Endothelial cell of umbilical vein (primary cell): ENCODE data around the gene GABBR2. TPM values are rescaled to one million over a fixed set of nuclear protein-coding genes. Genes with fewer than 3 reads are reported as not detected.

Experiments
- BruUV-seq: library from RNA; stranded (reverse); fragments of 400-500 nt; replicated peaks from 2 replicates; lab custom pipeline; 2021; lab: Mats Ljungman, UMichigan
- CTCF ChIA-PET: fragments of 300-600, 350-600 bp; sonication (Branson Sonifier 250); formaldehyde crosslinking; loops from one replicate; lab custom pipeline; 2021; ENCODE audit warnings: antibody characterized with exemption, inconsistent platforms; lab: Charles Lee
- POLR2A ChIA-PET: fragments of 300-600, 350-600 bp; sonication (Branson Sonifier 250); formaldehyde crosslinking; loops from one replicate; lab custom pipeline; 2021; ENCODE audit warnings: antibody characterized with exemption, inconsistent platforms; lab: Charles Lee
- DNase-seq: peaks from one replicate; pipeline ENCODE4 v3.0.0-alpha.2; 2011; ENCODE audit warnings: low read depth, low spot score
- FAIRE-seq: peaks from 2 replicates; lab custom pipeline; 2011; peaks lifted over from hg19 to GRCh38; lab: Jason Lieb, UNC
- H2AFZ ChIP-seq: 2 replicates; pipeline ENCODE4 v1.6.0; 2012; ENCODE audit warnings: low read depth, low read length, control low read depth, inconsistent platforms
- H3K27ac ChIP-seq: 2 replicates; pipeline ENCODE4 v1.5.1; 2011; ENCODE audit warnings: low read depth, mild to moderate bottlenecking, control low read depth, low read length, moderate library complexity; ENCODE audit not compliant: insufficient read depth
- H3K27me3 ChIP-seq, 2 experiments: 2 replicates each; pipeline versions ENCODE4 v1.6.0 to v1.6.1; 2011; ENCODE audit warnings: low read length in 2 of 2, mixed read lengths in 1 of 2; ENCODE audit not compliant: control insufficient read depth in 2 of 2, insufficient read depth in 2 of 2
- H3K36me3 ChIP-seq, 2 experiments: 2 replicates in 1 of 2; 3 replicates in 1 of 2; pipeline ENCODE4 v1.5.1; 2011; ENCODE audit warnings: low read length in 2 of 2, mild to moderate bottlenecking in 1 of 2, moderate library complexity in 1 of 2; ENCODE audit not compliant: control insufficient read depth in 2 of 2, insufficient read depth in 2 of 2; ENCODE audit errors: extremely low read depth in 1 of 2
- H3K4me1 ChIP-seq: 3 replicates; pipeline ENCODE4 v1.5.1; 2011; ENCODE audit warnings: mild to moderate bottlenecking, low read length; ENCODE audit not compliant: control insufficient read depth, insufficient read depth; ENCODE audit errors: extremely low read depth
- H3K4me2 ChIP-seq: 2 replicates; pipeline ENCODE4 v1.6.1; 2011; ENCODE audit warnings: low read length, control low read depth, mixed read lengths; ENCODE audit not compliant: insufficient read depth
- H3K4me3 ChIP-seq, 3 experiments: fragments of 200-600 bp in 1 of 3; sonication (generic), shearing (Covaris generic) in 1 of 3; replicated peaks in 1 of 3; 2 replicates each; pipeline ENCODE4 v1.5.1; 2011 to 2016; ENCODE audit warnings: control low read depth in 3 of 3, low read length in 3 of 3, mild to moderate bottlenecking in 2 of 3, inconsistent platforms in 1 of 3, low read depth in 1 of 3, moderate library complexity in 1 of 3; ENCODE audit not compliant: insufficient read depth in 1 of 3
- H3K79me2 ChIP-seq: 2 replicates; pipeline ENCODE4 v1.6.0; 2012; ENCODE audit warnings: low read length, inconsistent platforms; ENCODE audit not compliant: control insufficient read depth, insufficient read depth
- H3K9ac ChIP-seq: replicated peaks from 2 replicates; pipeline ENCODE3; 2011; ENCODE audit warnings: low read length, control low read depth; ENCODE audit not compliant: insufficient read depth; ENCODE audit errors: extremely low read depth
- H3K9me1 ChIP-seq: replicated peaks from 3 replicates; pipeline ENCODE4 v1.6.0; 2011; ENCODE audit warnings: mild to moderate bottlenecking, low read length; ENCODE audit not compliant: control insufficient read depth, insufficient read depth; ENCODE audit errors: extremely low read depth
- H3K9me3 ChIP-seq: replicated peaks from 2 replicates; pipeline ENCODE4 v1.5.1; 2012; ENCODE audit warnings: low read length, inconsistent platforms; ENCODE audit not compliant: control insufficient read depth, insufficient read depth
- H4K20me1 ChIP-seq: replicated peaks from 2 replicates; pipeline ENCODE3; 2011; ENCODE audit warnings: mild to moderate bottlenecking, low read length; ENCODE audit not compliant: control insufficient read depth, insufficient read depth; ENCODE audit errors: extremely low read depth
- EZH2 ChIP-seq: IDR thresholded peaks from 2 replicates; pipeline ENCODE4 v1.6.1; 2012; ENCODE audit warnings: borderline replicate concordance, low read depth, mild to moderate bottlenecking, moderate library complexity, low read length, inconsistent platforms; ENCODE audit not compliant: severe bottlenecking
- FOS ChIP-seq: IDR thresholded peaks from 2 replicates; pipeline ENCODE4 v1.6.1; 2011; ENCODE audit warnings: mild to moderate bottlenecking, low read length, moderate library complexity, borderline replicate concordance; ENCODE audit not compliant: insufficient read depth
- GATA2 ChIP-seq: IDR thresholded peaks from 2 replicates; pipeline ENCODE4 v1.7.0; 2011; ENCODE audit warnings: low read depth, mild to moderate bottlenecking, moderate library complexity, mixed read lengths, low read length; ENCODE audit not compliant: insufficient read length, insufficient read depth
- JUN ChIP-seq: IDR thresholded peaks from 2 replicates; pipeline ENCODE4 v1.6.1; 2011; ENCODE audit warnings: borderline replicate concordance, low read depth; ENCODE audit not compliant: insufficient read length, insufficient read depth
- MYC ChIP-seq: IDR thresholded peaks from one replicate; pipeline ENCODE4 v1.6.1; 2011; ENCODE audit warnings: mild to moderate bottlenecking, low read depth, low read length
- POLR2A ChIP-seq: IDR thresholded peaks from 2 replicates; pipeline ENCODE4 v1.6.1; 2012; ENCODE audit warnings: low read depth, mild to moderate bottlenecking, control low read depth, low read length
- POLR2AphosphoS5 ChIP-seq: IDR thresholded peaks from 2 replicates; pipeline ENCODE4 v1.6.1; 2012; ENCODE audit warnings: low read depth, mild to moderate bottlenecking, control low read depth, low read length, moderate library complexity; ENCODE audit not compliant: insufficient read depth
- dilution Hi-C: fragments of 300-500 bp; cut with MboI; formaldehyde crosslinking; loops from one replicate; pipeline ENCODE4 v1.15.0; 2019; ENCODE audit warnings: low sequenced_read_pairs; ENCODE audit not compliant: extremely low pct_ligation_motif_present
- intact Hi-C: fragments of 100-400 bp; cut with micrococcal nuclease; formaldehyde crosslinking; loops from one replicate; pipeline ENCODE4 v1.10.0; 2022
- polyA plus RNA-seq, 4 experiments: library from polyadenylated mRNA; depleted of rRNA in 3 of 4; stranded (reverse) in 3 of 4; unstranded in 1 of 4; fragments of >200 nt; gene quantifications; 2 replicates each; pipeline versions ENCODE4 v1.2.1 to v1.2.3, GENCODE V29; 2011 to 2012; ENCODE audit warnings: missing spikeins in 1 of 4
- total RNA-seq: library from RNA; stranded (reverse); gene quantifications from 2 replicates; pipeline ENCODE4 v1.2.3, GENCODE V29; 2021
- TF ChIP-seq, protein P1 (sequence below): IDR thresholded peaks from 2 replicates; pipeline ENCODE4 v1.6.1; 2011; ENCODE audit not compliant: insufficient read depth, insufficient read length
- TF ChIP-seq, protein P2 (sequence below), 2 donors: IDR thresholded peaks; 1 replicate in 1 of 2; 2 replicates in 1 of 2; pipeline ENCODE4 v1.5.1; 2011; ENCODE audit warnings: low read length in 2 of 2, mild to moderate bottlenecking in 2 of 2, moderate library complexity in 2 of 2, control low read depth in 1 of 2, inconsistent platforms in 1 of 2, low read depth in 1 of 2; ENCODE audit not compliant: insufficient read depth in 1 of 2; ENCODE audit errors: extremely low read depth in 1 of 2

The GABBR2 gene
- total and polyA plus RNA-seq, 2 donors (not counting 3 experiments of a cell fraction or from before 2014, with no cell fraction given), result 1.1 to 9.2 TPM

- POLR2A ChIA-PET, result no interaction called here
These were observed 412.9 kb downstream of the GABBR2 start for GRCh38 chr9:98295824-98296223.

More at GRCh38 chr9:98295824-98296223, 412.9 kb downstream of the GABBR2 start:
- intact Hi-C loops (no loop called here), dilution Hi-C loops (loop anchor here (25.0 kb wide), 1 partner anchor 466 kb away; no protein-coding TSS in a partner anchor)
- Histone ChIP-seq H3K9me3 (no peaks in the 10 kb centered on the region), H3K4me2 (no peak overlapping the region), H2AFZ (no peak overlapping the region), H3K4me1 (no peaks in the 10 kb centered on the region), H3K36me3 (no peaks in the 10 kb centered on the region), H3K9ac (no peak overlapping the region), H3K27ac (no peak overlapping the region), H3K79me2 (no peaks in the 10 kb centered on the region), H3K4me3 (no peak overlapping the region), H4K20me1 (no peaks in the 10 kb centered on the region), H3K9me1 (no peaks in the 10 kb centered on the region), H3K27me3 (no peaks in the 10 kb centered on the region)
- FAIRE-seq, result no peak
- BruUV-seq, result no TSS peak
- CTCF ChIA-PET, result no interaction called here
- no peak for DNase-seq
- TF ChIP-seq POLR2AphosphoS5, result no peak
- TF ChIP-seq, protein P1, sequence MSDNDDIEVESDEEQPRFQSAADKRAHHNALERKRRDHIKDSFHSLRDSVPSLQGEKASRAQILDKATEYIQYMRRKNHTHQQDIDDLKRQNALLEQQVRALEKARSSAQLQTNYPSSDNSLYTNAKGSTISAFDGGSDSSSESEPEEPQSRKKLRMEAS, result no peak
- TF ChIP-seq, protein P2, sequence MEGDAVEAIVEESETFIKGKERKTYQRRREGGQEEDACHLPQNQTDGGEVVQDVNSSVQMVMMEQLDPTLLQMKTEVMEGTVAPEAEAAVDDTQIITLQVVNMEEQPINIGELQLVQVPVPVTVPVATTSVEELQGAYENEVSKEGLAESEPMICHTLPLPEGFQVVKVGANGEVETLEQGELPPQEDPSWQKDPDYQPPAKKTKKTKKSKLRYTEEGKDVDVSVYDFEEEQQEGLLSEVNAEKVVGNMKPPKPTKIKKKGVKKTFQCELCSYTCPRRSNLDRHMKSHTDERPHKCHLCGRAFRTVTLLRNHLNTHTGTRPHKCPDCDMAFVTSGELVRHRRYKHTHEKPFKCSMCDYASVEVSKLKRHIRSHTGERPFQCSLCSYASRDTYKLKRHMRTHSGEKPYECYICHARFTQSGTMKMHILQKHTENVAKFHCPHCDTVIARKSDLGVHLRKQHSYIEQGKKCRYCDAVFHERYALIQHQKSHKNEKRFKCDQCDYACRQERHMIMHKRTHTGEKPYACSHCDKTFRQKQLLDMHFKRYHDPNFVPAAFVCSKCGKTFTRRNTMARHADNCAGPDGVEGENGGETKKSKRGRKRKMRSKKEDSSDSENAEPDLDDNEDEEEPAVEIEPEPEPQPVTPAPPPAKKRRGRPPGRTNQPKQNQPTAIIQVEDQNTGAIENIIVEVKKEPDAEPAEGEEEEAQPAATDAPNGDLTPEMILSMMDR (IDR thresholded peaks at IDR 0.05; ENCODE audit: extremely low read depth in 1 of 2, insufficient read depth in 1 of 2, low read depth in 1 of 2, low read length in 2 of 2), result no peak
- no peak for TF ChIP-seq GATA2
- no peak for TF ChIP-seq EZH2
- TF ChIP-seq MYC, result no peak
- no peak for TF ChIP-seq JUN
- no peak for TF ChIP-seq POLR2A
- TF ChIP-seq FOS, result no peak
